ENCODE data around the gene GOT1. TPM values are rescaled to one million over a fixed set of nuclear protein-coding genes. Genes with fewer than 3 reads are reported as not detected.

The GOT1 gene
- total RNA-seq, 4 donors from 2014 or later: 45.8 to 65.1 (median 51.0) TPM

- peaks cover 0 to 16% (median 0%) of the 10 kb centered on the region in 3 donors for H3K36me3 ChIP-seq
- H3K4me1 ChIP-seq: peaks cover 0 to 25% (median 0%) of the 10 kb centered on the region in 3 donors
- no peak for DNase-seq
- no peaks in the 10 kb centered on the region for H3K9me3 ChIP-seq
- no peaks in the 10 kb centered on the region for H3K27me3 ChIP-seq
- intact Hi-C loops (cut with DNase I): no loop called here
- no peak for TF ChIP-seq POLR2A (IDR thresholded peaks at IDR 0.05)
- no peak for TF ChIP-seq CTCF (IDR thresholded peaks at IDR 0.05)
- no peak overlapping the region for H3K27ac ChIP-seq
- WGBS, 2 donors: 74 to 79% methylated on average over 2 of the region's 2 CpGs
- no peak overlapping the region for H3K4me3 ChIP-seq
Measured at GRCh38 chr10:99438890-99439289, 8.5 kb upstream of the GOT1 start.

GRCh38 chr10:99435986-99436638 is 5.7 kb upstream of the GOT1 start:
- no peak for DNase-seq
- H3K4me3 ChIP-seq: no peak overlapping the region
- no peak overlapping the region for H3K27ac ChIP-seq
- TF ChIP-seq POLR2A (IDR thresholded peaks at IDR 0.05) (no peak), CTCF (IDR thresholded peaks at IDR 0.05) (peak in 5 of 6 experiments; percentile 37 to 63 (median 53))
- H3K36me3 ChIP-seq: peaks cover 0 to 18% (median 0%) of the 10 kb centered on the region in 3 donors
- intact Hi-C loops (cut with DNase I): no loop called here
- no peaks in the 10 kb centered on the region for H3K27me3 ChIP-seq
- 21 to 29% methylated on average over 5 of the region's 5 CpGs for WGBS, 2 donors
- H3K4me1 ChIP-seq: peaks cover 0 to 53% (median 3%) of the 10 kb centered on the region in 3 donors
- no peaks in the 10 kb centered on the region for H3K9me3 ChIP-seq

GRCh38 chr10:99433378-99434020 is 3.1 kb upstream of the GOT1 start:
- H3K27ac ChIP-seq: no peak overlapping the region
- peaks cover 4 to 71% (median 11%) of the 10 kb centered on the region in 3 donors for H3K4me1 ChIP-seq
- H3K9me3 ChIP-seq: no peaks in the 10 kb centered on the region
- WGBS, 2 donors: 10 to 21% methylated on average over 1 of the region's 1 CpG
- peak in 4 of 6 experiments; percentile 9 to 39 (median 18) for TF ChIP-seq CTCF (IDR thresholded peaks at IDR 0.05)
- TF ChIP-seq POLR2A (IDR thresholded peaks at IDR 0.05): no peak
- H3K4me3 ChIP-seq: no peak overlapping the region
- intact Hi-C loops (cut with DNase I): no loop called here
- DNase-seq: no peak
- H3K27me3 ChIP-seq: no peaks in the 10 kb centered on the region
- peaks cover 0 to 18% (median 0%) of the 10 kb centered on the region in 3 donors for H3K36me3 ChIP-seq

GRCh38 chr10:99432881-99433280 is 2.5 kb upstream of the GOT1 start:
- intact Hi-C loops (cut with DNase I): no loop called here
- no peak for DNase-seq
- H3K4me1 ChIP-seq: peaks cover 4 to 77% (median 11%) of the 10 kb centered on the region in 3 donors

More at GRCh38 chr10:99432881-99433280, 2.5 kb upstream of the GOT1 start:
- no peaks in the 10 kb centered on the region for H3K9me3 ChIP-seq
- 71 to 90% methylated on average over 6 of the region's 6 CpGs for WGBS, 2 donors
- no peak overlapping the region for H3K4me3 ChIP-seq
- peaks cover 0 to 13% (median 0%) of the 10 kb centered on the region in 3 donors for H3K36me3 ChIP-seq
- no peaks in the 10 kb centered on the region for H3K27me3 ChIP-seq
- no peak overlapping the region for H3K27ac ChIP-seq
- TF ChIP-seq POLR2A (IDR thresholded peaks at IDR 0.05) (no peak), CTCF (IDR thresholded peaks at IDR 0.05) (no peak)

Measured in esophagus squamous epithelium (tissue), 5 donors.